Glomerular endothelial cell (primary cell): ENCODE results near the gene FAM20B. TPM values are rescaled to one million over a fixed set of nuclear protein-coding genes. Genes with fewer than 3 reads are reported as not detected.
"Not testable (repeated sequence)": the region's sequence is repeated elsewhere in the genome, so short reads cannot be mapped to it uniquely, and the experiment has no call there.

Experiments used
- DNase-seq: peaks from one replicate; pipeline ENCODE4 v3.0.0-alpha.2; 2011; ENCODE audit warnings: low read depth, low spot score; ENCODE audit errors: extremely low read depth
- total RNA-seq: library from RNA; depleted of rRNA; stranded (reverse); fragments of >200 nt; gene quantifications from 2 replicates; pipeline ENCODE4 v1.2.3, GENCODE V29; 2015

The FAM20B gene
- total RNA-seq, 1 donor from 2014 or later = 24.2 TPM

DNA sequence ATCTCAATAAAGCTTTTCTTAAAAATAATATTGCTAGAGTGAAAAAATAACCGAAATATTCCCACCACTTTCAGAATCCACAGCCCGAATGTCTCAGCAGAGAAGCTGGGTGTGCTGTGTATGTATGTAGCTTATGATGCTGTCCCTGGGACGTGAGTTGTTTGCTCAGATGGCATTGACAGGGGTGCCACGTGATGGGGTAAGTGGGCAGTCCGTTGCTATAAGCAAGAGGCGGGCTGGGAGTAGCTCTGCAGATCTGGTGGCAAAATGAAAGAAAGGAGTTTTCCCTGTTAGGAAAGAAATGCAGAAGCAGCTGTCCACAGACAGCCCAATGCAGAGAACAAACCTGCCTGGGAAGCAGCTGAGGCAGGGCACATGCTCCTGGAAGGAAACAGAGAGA is 3.8 kb upstream of the FAM20B start:
- no peak for DNase-seq

DNA sequence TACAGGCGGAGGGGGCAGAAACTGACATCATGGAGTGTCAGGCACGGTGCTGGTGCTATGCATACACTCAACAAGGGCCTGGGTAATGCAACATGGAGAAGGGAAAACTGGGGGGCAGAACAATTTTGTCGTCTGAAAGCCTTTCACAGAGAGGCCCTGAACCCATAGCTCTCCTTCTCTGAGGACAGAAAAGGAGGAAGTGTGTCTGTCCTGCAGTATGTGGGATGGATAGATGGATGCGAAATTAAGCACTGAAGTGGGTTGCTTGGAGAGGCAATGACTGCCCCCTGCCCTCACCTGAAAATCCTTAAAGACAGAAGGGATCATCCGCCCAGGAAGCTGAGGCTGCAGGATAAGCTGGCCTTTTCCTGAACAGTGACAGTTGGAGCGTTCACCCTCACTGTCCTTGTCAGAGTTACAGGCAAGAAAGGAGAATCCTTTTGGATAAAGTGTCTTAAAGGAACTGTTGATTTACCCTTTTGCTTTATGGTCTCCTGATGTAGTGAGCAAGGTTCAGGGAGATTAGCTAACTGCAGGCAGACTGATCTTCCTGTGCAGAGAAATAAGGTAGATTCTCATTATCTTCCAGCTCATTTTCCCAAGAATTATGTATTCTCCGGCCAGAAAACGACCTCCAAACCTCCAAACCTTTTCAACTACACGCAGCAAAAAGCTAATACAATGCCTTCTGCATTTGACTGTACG is 1.6 kb upstream of the FAM20B start:
- DNase-seq = no peak

DNA sequence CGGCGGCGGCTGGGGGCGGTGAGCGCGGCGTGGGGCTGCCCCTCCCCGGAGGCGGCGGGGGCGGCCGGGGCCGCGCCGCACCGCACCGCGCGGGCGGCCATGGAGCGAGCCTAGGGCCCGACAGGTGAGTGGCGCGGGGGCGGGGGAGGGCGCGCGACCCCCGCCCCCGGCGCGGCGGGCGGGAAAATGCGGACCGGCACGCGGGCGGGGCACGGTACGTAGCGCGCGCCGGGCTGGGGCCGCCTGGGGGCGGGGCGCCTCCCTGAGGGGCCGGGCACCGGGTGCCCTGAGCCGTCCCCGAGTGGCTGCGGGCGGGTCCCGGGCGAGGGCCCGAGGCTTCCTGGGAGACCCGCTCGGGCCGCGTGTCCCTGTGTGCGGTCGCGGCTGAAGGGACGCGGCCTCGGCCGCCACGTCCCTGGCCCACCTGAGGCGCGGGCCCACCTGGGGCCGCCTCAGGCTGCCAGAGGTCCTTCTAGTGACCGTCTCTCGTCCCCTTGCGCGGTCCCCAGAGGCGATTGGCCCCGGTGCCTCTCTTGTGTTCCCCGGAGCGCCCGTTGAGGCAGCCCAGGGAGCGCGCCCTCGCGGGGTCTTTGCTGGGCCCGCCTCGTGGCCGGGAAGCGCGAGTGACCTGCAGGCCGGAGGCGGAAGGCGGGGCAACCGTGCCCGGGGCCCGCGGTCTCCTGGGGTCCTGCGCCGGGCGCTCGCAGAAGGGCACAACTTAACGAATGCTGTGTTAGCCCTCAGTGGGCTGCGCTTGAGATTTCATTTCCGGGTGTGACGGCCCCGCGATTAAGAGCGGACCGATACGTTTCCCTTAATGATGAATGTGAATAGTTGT is 500 bp downstream of the FAM20B start:
- no peak for DNase-seq

- DNase-seq = no peak
These were observed 1.3 kb downstream of the FAM20B start for GRCh38 chr1:179026813-179027669.

DNA sequence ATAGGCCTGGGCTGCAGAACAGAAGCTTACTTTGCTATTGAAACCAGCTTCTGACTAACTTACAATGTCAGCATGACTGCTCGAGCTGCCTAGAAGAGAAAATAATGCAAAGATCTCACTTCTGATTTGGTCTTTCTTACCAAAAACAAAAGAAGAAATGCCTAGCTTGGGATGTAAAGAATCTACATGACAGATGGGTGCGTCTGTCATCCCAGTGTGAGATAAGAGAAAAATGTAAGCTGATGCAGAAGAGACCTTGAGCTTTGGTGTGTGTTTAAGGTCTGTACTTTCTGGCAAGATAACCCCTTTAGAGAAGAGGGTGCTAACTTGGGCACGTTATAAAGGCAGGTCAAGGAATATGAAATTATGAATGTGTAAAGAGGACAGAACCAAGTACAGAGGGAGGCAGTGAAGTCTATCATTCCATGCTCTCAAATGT is 3.6 kb downstream of the FAM20B start:
- DNase-seq = no peak

DNA sequence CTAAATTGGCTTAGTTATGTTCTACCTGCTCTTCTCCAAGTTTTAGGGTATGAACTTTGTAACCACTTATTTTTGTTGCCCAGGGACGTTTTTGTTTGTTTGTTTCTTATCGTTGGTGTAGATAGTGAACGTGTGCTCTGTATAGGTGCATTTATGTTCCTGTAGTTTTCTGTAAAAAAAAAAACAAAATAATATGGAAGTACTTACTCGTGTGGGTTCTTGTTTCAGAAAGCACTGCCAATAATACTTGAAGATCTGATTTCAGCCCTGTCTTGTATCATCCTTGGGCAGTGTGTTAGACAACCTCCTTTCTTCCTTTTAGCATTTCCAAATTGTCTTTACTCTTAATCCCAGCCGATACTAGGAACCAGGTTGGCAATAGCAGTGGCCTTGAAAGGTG is 4.4 kb downstream of the FAM20B start:
- DNase-seq = no peak

- no peak for DNase-seq
These were observed 5.0 kb downstream of the FAM20B start for GRCh38 chr1:179030683-179031082.

DNA sequence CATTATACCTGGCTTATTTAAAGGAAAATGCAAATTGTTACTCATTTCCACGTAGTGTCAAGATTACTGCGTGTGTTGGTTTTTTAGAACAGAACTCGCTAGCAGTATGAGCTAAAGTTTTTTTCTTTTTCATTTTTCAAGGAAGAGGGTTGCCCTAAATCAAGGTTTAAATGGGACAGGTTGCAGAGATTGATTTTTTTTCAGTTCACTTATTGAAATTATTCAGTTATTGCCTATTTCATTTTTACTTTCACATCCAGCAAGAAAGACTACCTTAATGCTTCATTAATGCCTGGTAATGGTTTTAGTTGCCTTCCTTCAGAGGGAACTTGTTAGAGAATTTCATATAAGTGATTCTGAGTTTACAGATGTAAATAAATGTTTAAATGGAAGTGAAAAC is 5.6 kb downstream of the FAM20B start:
- DNase-seq = no peak

DNA sequence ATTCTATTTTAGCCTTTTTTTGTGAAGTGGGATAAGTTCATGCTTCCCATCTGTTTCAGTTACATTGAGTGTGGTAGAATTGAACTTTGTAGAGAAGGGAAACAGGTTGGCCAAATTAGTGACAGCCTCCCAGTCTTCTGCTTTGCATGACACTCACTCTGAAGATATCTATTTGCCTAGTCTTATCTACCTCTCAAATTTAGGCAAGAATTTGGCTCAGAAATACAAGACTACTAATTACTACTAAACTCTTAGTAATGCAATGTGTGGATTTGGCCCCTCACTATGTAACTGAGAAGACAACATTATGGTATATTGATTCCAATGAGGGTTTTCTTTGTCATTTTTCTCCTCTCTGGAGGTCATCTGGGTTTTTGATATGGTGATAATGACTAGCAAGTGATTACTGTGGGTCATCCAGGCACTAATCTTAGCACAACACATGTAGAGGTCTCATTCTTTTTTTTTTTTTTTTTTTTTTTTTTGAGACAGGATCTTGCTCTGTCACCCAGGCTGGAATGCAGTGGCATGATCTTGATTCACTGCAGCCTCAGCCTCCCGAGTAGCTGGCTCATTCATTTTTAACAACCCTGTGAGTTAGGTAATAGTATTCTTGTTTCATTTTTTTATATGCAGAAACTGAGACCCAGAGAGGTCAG is 6.3 kb downstream of the FAM20B start:
- no peak for DNase-seq

- DNase-seq = no peak
These were observed 9.0 kb downstream of the FAM20B start for GRCh38 chr1:179034720-179035119.

- no peak for DNase-seq
These were observed 11.3 kb downstream of the FAM20B start for GRCh38 chr1:179036844-179037465.

GRCh38 chr1:179038528-179039281 is 13.0 kb downstream of the FAM20B start:
- DNase-seq = no peak

- not testable (repeated sequence) for DNase-seq
These were observed 13.9 kb downstream of the FAM20B start for GRCh38 chr1:179039502-179040174.

DNA sequence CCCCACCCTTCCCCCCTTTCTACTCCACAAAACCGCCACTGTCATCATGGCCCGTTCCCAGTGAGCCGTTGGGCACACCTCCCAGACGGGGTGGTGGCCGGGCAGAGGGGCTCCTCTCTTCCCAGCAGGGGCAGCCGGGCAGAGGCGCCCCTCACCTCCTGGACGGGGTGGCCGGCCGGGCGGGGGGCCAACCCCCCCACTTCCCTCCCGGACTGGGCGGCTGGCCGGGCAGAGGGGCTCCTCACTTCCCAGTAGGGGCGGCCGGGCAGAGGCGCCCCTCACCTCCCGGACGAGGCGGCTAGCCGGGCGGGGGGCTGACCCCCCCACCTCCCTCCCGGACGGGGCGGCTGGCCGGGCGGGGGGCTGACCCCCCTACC is 14.5 kb downstream of the FAM20B start:
- not testable (repeated sequence) for DNase-seq

DNA sequence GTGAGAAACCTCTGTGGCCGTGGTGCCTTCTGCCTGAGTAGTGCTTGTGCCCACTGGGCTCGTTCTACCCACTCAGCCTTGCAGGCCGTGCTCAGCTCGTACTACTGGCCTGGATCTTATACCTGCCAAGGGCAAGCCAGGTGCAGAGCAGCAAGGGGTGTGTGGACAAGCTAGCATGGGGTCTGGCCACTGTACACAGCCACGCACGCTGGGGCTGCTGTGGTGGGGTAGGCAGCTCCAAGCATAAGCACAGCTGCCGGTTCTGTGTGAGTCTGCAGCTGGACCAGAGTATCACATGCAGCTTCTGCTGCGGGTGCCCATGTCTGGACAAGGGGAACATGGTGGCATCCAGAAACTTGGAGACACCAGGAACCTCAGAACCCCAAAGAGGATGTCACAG is 16.4 kb downstream of the FAM20B start:
- DNase-seq = no peak

GRCh38 chr1:179042700-179043099 is 17.0 kb downstream of the FAM20B start:
- DNase-seq = no peak

DNA sequence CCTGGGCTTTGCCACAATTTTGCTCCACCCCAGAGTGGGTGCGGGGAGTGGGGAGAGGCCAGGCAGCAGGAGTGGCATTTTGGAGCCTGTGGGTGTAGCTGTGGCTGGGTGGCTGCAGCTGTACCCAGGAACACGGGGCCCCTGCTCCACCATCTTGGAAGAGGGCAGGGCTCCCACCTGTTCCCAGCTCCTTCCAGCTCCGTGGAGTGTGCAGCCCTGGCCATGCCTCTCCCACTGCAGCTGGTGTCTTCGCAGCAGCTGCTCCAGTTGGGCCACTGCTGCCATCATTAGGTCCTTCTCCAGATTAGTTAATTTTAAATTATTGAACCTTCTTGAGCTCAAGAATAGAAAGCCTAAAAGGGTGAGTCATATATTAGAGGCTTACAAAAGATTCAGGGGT is 17.6 kb downstream of the FAM20B start:
- DNase-seq = no peak

DNA sequence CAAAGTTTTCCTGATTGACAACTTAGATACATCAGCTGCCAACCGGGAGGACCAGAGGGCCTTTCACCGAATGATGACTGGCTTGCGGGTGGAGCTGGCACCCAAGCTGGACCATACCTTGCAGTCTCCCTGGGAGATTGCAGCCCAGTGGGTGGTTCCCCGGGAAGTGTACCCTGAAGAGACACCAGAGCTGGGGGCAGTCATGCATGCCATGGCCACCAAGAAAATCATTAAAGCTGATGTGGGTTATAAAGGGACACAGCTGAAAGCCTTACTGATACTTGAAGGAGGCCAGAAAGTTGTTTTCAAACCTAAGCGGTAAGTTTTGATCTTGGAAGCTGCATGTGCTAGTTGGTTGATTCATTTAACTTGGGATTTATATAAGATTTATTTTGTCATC is 18.2 kb downstream of the FAM20B start:
- no peak for DNase-seq
